GM12864 (cell line): Measurements from ENCODE around the gene FAM76A.
"Not testable (repeated sequence)": the region's sequence is repeated elsewhere in the genome, so short reads cannot be mapped to it uniquely, and the experiment has no call there.

Source experiments
- DNase-seq: peaks from one replicate; pipeline ENCODE4 v3.0.0-alpha.2; 2011; ENCODE audit warnings: low read depth
- H3K4me3 ChIP-seq: 2 replicates; pipeline ENCODE4 v1.5.1; 2011; ENCODE audit warnings: mild to moderate bottlenecking, low read depth, low read length, control low read depth
- CTCF ChIP-seq: IDR thresholded peaks from 2 replicates; pipeline ENCODE4 v1.5.1; 2011; ENCODE audit warnings: low read depth, mild to moderate bottlenecking, moderate library complexity, low read length, control low read depth, inconsistent platforms; ENCODE audit errors: missing control alignments

The FAM76A gene

GRCh38 chr1:27779122-27779521, 53.4 kb downstream of the FAM76A start:
- H3K4me3 ChIP-seq: no peak overlapping the region
- no peak for DNase-seq
- no peak for TF ChIP-seq CTCF

- H3K4me3 ChIP-seq: no peak overlapping the region
- no peak for TF ChIP-seq CTCF
- no peak for DNase-seq
Measured at GRCh38 chr1:27782950-27783349, 57.2 kb downstream of the FAM76A start.

GRCh38 chr1:27784700-27785099, 58.9 kb downstream of the FAM76A start:
- DNase-seq: no peak
- TF ChIP-seq CTCF: no peak
- no peak overlapping the region for H3K4me3 ChIP-seq

- no peak for DNase-seq
- no peak for TF ChIP-seq CTCF
- H3K4me3 ChIP-seq: no peak overlapping the region
Measured at GRCh38 chr1:27785781-27786455, 60.2 kb downstream of the FAM76A start.

GRCh38 chr1:27787895-27788294, 62.1 kb downstream of the FAM76A start:
- TF ChIP-seq CTCF: no peak
- no peak overlapping the region for H3K4me3 ChIP-seq
- no peak for DNase-seq

- no peak overlapping the region for H3K4me3 ChIP-seq
- no peak for DNase-seq
- no peak for TF ChIP-seq CTCF
Measured at GRCh38 chr1:27789540-27790041, 63.8 kb downstream of the FAM76A start.

GRCh38 chr1:27790270-27790669, 64.5 kb downstream of the FAM76A start:
- H3K4me3 ChIP-seq, DNase-seq: not testable (repeated sequence)
